HCT116 (cell line): ENCODE data around the gene PPM1F. TPM values are rescaled to one million over a fixed set of nuclear protein-coding genes. Genes with fewer than 3 reads are reported as not detected.

Experiments used
- ATAC-seq: fragments of 200-7000 bp; cut with Tn5 transposase; 2 replicates; pipeline ENCODE4 v1.9.1; 2020; ENCODE audit warnings: mild to moderate bottlenecking, moderate library complexity
- BruUV-seq: library from RNA; stranded (reverse); fragments of 400-500 nt; replicated peaks from 2 replicates; lab custom pipeline; 2021; lab: Mats Ljungman, UMichigan
- CTCF ChIA-PET: fragments of 300-600 bp; sonication (Branson Sonifier 250); formaldehyde crosslinking; loops from one replicate; lab custom pipeline; 2021; ENCODE audit warnings: antibody characterized with exemption; lab: Charles Lee
- POLR2A ChIA-PET: fragments of 300-600, 350-600 bp; sonication (Branson Sonifier 250); formaldehyde crosslinking; loops from one replicate; lab custom pipeline; 2021; ENCODE audit warnings: antibody characterized with exemption; lab: Charles Lee
- RAD21 ChIA-PET, 2 experiments: fragments of 300-600 bp; sonication (Branson Sonifier 250); formaldehyde crosslinking; loops; one replicate each; lab custom pipeline; 2023; ENCODE audit warnings: low total read pairs in 2 of 2; ENCODE audit not compliant: uncharacterized antibody in 2 of 2, unreplicated experiment in 2 of 2, low non-redundant PET in 1 of 2; lab: Charles Lee
- DNase-seq: peaks from one replicate; pipeline ENCODE4 v3.0.0-alpha.2; 2010; ENCODE audit warnings: low read depth, low spot score
- H2AFZ ChIP-seq: fragments of 200-600 bp; shearing (Covaris generic), sonication (generic); 2 replicates; pipeline ENCODE4 v1.6.1; 2017; ENCODE audit warnings: low read depth, mixed run types, mixed read lengths, antibody characterized with exemption, low read length; ENCODE audit not compliant: poor library complexity, severe bottlenecking
- H3K27ac ChIP-seq: 2 replicates; pipeline ENCODE4 v1.5.1; 2012; ENCODE audit warnings: low read depth, low read length
- H3K27me3 ChIP-seq: fragments of 200-600 bp; sonication (generic); 2 replicates; pipeline ENCODE4 v1.6.1; 2016; ENCODE audit warnings: mixed run types, low read length, mixed read lengths; ENCODE audit not compliant: insufficient read depth
- H3K36me3 ChIP-seq, 2 experiments: fragments of 200-500 bp in 1 of 2; fragments of 200-600 bp in 1 of 2; sonication (Bioruptor generic) in 1 of 2; sonication (generic) in 1 of 2; 2 replicates each; pipeline versions ENCODE4 v1.5.1 to v1.6.1; 2014 to 2016; ENCODE audit warnings: low read length in 2 of 2, inconsistent platforms in 1 of 2, mixed read lengths in 1 of 2, mixed run types in 1 of 2; ENCODE audit not compliant: insufficient read depth in 2 of 2, control insufficient read depth in 1 of 2
- H3K4me1 ChIP-seq, 2 experiments: fragments of 200-600 bp in 1 of 2; sonication (generic) in 1 of 2; 2 replicates each; pipeline versions ENCODE4 v1.5.1 to v1.6.1; 2012 to 2017; ENCODE audit warnings: low read length in 2 of 2, inconsistent platforms in 1 of 2, mild to moderate bottlenecking in 1 of 2, mixed read lengths in 1 of 2, mixed run types in 1 of 2, moderate library complexity in 1 of 2; ENCODE audit not compliant: insufficient read depth in 2 of 2, control insufficient read depth in 1 of 2
- H3K4me2 ChIP-seq: fragments of 200-600 bp; sonication (generic); 2 replicates; pipeline ENCODE4 v1.6.1; 2017; ENCODE audit warnings: mixed run types, low read length, mixed read lengths
- H3K4me3 ChIP-seq, 2 experiments: fragments of 200-600 bp in 1 of 2; sonication (generic) in 1 of 2; replicated peaks in 1 of 2; 2 replicates each; pipeline ENCODE4 v1.5.1; 2011 to 2016; ENCODE audit warnings: low read length in 2 of 2, control low read depth in 1 of 2, low read depth in 1 of 2, mild to moderate bottlenecking in 1 of 2, mixed read lengths in 1 of 2, mixed run types in 1 of 2
- H3K79me2 ChIP-seq: fragments of 200-600 bp; sonication (generic); 2 replicates; pipeline ENCODE4 v1.6.1; 2017; ENCODE audit warnings: mild to moderate bottlenecking, mixed run types, low read length, moderate library complexity, mixed read lengths; ENCODE audit not compliant: insufficient read depth
- H3K9ac ChIP-seq: fragments of 200-600 bp; sonication (generic); 2 replicates; pipeline ENCODE4 v1.6.1; 2016; ENCODE audit warnings: low read length, mixed read lengths
- H3K9me2 ChIP-seq: fragments of 200-600 bp; sonication (generic), shearing (Covaris generic); 2 replicates; pipeline ENCODE4 v1.6.1; 2017; ENCODE audit warnings: mixed run types, mild to moderate bottlenecking, moderate library complexity; ENCODE audit not compliant: insufficient read depth
- H3K9me3 ChIP-seq, 2 experiments: fragments of 200-500 bp in 1 of 2; fragments of 200-600 bp in 1 of 2; sonication (Bioruptor generic) in 1 of 2; sonication (generic) in 1 of 2; 2 replicates each; pipeline ENCODE4 v1.6.1; 2014 to 2017; ENCODE audit warnings: low read length in 2 of 2, mixed read lengths in 2 of 2, inconsistent platforms in 1 of 2, low read depth in 1 of 2, mild to moderate bottlenecking in 1 of 2, mixed run types in 1 of 2, moderate library complexity in 1 of 2; ENCODE audit not compliant: control insufficient read depth in 1 of 2, insufficient read depth in 1 of 2
- H4K20me1 ChIP-seq: fragments of 200-600 bp; sonication (generic), shearing (Covaris generic); 2 replicates; pipeline ENCODE4 v1.6.1; 2017; ENCODE audit warnings: mixed run types, mild to moderate bottlenecking, moderate library complexity; ENCODE audit not compliant: insufficient read depth
- ATF3 ChIP-seq: IDR thresholded peaks from 2 replicates; pipeline ENCODE4 v1.6.1; 2012
- CBX3 ChIP-seq: IDR thresholded peaks from 2 replicates; pipeline ENCODE4 v1.6.1; 2012; ENCODE audit warnings: low read depth
- CEBPB ChIP-seq: IDR thresholded peaks from 2 replicates; pipeline ENCODE4 v1.6.1; 2012; ENCODE audit warnings: low read depth
- EGR1 ChIP-seq: IDR thresholded peaks from 2 replicates; pipeline ENCODE4 v1.6.1; 2012; ENCODE audit warnings: low read depth
- EZH2 ChIP-seq: fragments of 200-600 bp; sonication (generic); IDR thresholded peaks from 2 replicates; pipeline ENCODE4 v1.6.1; 2017; ENCODE audit warnings: antibody characterized with exemption, mixed run types
- FOSL1 ChIP-seq: IDR thresholded peaks from 2 replicates; pipeline ENCODE4 v1.6.1; 2012; ENCODE audit warnings: low read depth
- MAX ChIP-seq: IDR thresholded peaks from 2 replicates; pipeline ENCODE4 v1.6.1; 2012
- POLR2A ChIP-seq: IDR thresholded peaks from 2 replicates; pipeline ENCODE4 v1.7.0; 2011; ENCODE audit warnings: borderline replicate concordance; ENCODE audit not compliant: insufficient read depth, insufficient read length; ENCODE audit errors: extremely low read depth
- SP1 ChIP-seq: IDR thresholded peaks from 2 replicates; pipeline ENCODE4 v1.6.1; 2012; ENCODE audit warnings: low read depth
- YY1 ChIP-seq: IDR thresholded peaks from 2 replicates; pipeline ENCODE4 v1.6.1; 2011; ENCODE audit warnings: low read length, low read depth, moderate library complexity, mild to moderate bottlenecking; ENCODE audit not compliant: insufficient replicate concordance; ENCODE audit errors: extremely low read depth
- ZFX ChIP-seq: fragments of 450-650 bp; IDR thresholded peaks from 2 replicates; pipeline ENCODE4 v1.6.1; 2017
- intact Hi-C: fragments of 100-400 bp; cut with micrococcal nuclease; formaldehyde crosslinking; loops from 2 replicates; pipeline ENCODE4 v1.10.0; 2022
- total RNA-seq: library from RNA; stranded (reverse); gene quantifications from one replicate; pipeline ENCODE4 v1.2.1, GENCODE V29; 2021; ENCODE audit not compliant: unreplicated experiment

PPM1F gene
- total RNA-seq, 1 experiment from 2014 or later: 27.3 TPM

- intact Hi-C loops: no loop called here
- peak; percentile 41 for ATAC-seq
- CTCF ChIA-PET: interaction anchor here (1.5 kb wide), 1 partner anchor 10 kb away, joined by 6 read pairs; the partner anchor contains the start of gene PPM1F
These were observed 10.0 kb downstream of the PPM1F start for GRCh38 chr22:21942407-21943343.

More at GRCh38 chr22:21942407-21943343, 10.0 kb downstream of the PPM1F start:
- TF ChIP-seq FOSL1: peak; percentile 35; the same call in 1 of the 2 replicates
- TF ChIP-seq SP1: no peak; the same call in 1 of the 2 replicates
- no peak for TF ChIP-seq CEBPB
- no peak for TF ChIP-seq ATF3
- no peak for TF ChIP-seq POLR2A
- no peak for TF ChIP-seq EZH2
- TF ChIP-seq YY1: no peak
- no peak for TF ChIP-seq ZFX
- no peak for TF ChIP-seq EGR1
- 0 out of 2 replicates have a peak, but pooled peaks have one; percentile 20 for TF ChIP-seq MAX
- TF ChIP-seq CBX3: no peak
- ChIA-PET RAD21 (no interaction called here), POLR2A (no interaction called here)
- Histone ChIP-seq H3K27me3 (no peaks in the 10 kb centered on the region), H3K36me3 (peaks cover 6 to 25% of the 10 kb centered on the region in 2 experiments; a peak in 3 of 4 replicates), H3K9ac (peak overlapping the region; percentile 48), H2AFZ (no peak overlapping the region), H3K9me3 (no peaks in the 10 kb centered on the region), H3K9me2 (no peaks in the 10 kb centered on the region), H3K4me1 (peaks cover 22 to 47% of the 10 kb centered on the region in 2 experiments), H3K79me2 (peaks cover 4% of the 10 kb centered on the region; the same call in 1 of the 2 replicates), H4K20me1 (no peaks in the 10 kb centered on the region), H3K4me2 (peak overlapping the region; percentile 77), H3K4me3 (peak overlapping the region in 1 of 2 experiments; percentile 34; a peak in 2 of 4 replicates), H3K27ac (peak overlapping the region; percentile 69)
- DNase-seq: peak; percentile 44
- no TSS peak for BruUV-seq
